Loucy (cell line): Measurements from ENCODE around the gene BAX.

Experiments
- EZH2phosphoT487 ChIP-seq: fragments of 200-600 bp; IDR thresholded peaks from 2 replicates; pipeline ENCODE4 v1.6.1; 2018; ENCODE audit warnings: antibody characterized with exemption, mild to moderate bottlenecking, moderate library complexity, borderline replicate concordance
- TF ChIP-seq, protein P1 (sequence below): fragments of 200-600 bp; sonication (generic); conservative IDR thresholded peaks from 2 replicates; pipeline ENCODE4 v1.5.1; 2014; ENCODE audit warnings: mild to moderate bottlenecking, antibody characterized with exemption, low read length

- TF ChIP-seq, protein P1, sequence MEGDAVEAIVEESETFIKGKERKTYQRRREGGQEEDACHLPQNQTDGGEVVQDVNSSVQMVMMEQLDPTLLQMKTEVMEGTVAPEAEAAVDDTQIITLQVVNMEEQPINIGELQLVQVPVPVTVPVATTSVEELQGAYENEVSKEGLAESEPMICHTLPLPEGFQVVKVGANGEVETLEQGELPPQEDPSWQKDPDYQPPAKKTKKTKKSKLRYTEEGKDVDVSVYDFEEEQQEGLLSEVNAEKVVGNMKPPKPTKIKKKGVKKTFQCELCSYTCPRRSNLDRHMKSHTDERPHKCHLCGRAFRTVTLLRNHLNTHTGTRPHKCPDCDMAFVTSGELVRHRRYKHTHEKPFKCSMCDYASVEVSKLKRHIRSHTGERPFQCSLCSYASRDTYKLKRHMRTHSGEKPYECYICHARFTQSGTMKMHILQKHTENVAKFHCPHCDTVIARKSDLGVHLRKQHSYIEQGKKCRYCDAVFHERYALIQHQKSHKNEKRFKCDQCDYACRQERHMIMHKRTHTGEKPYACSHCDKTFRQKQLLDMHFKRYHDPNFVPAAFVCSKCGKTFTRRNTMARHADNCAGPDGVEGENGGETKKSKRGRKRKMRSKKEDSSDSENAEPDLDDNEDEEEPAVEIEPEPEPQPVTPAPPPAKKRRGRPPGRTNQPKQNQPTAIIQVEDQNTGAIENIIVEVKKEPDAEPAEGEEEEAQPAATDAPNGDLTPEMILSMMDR, result no peak
- no peak for TF ChIP-seq EZH2phosphoT487
These were observed 35.1 kb downstream of the BAX start for GRCh38 chr19:48989701-48990291.
